ENCODE measurements around the gene NOS3.

DNA sequence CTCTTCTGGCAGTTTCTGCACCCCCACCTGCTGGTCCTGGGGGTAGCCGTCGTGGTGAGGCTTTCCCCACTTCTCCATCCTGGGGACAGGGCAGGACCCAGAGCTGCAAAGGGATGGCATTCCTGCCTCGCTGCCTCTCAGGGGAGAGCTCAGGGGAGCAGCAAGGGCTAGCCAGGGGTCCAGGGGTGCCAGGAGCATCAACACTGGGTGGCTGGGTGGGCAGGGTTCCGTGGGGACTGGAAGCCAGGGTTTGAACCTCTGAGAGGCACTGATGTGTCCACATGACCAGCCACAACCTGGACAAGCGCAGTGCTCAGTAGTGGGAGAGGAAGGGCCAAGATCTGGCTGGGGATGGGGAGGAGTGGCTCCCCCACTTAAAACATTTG is 43.0 kb downstream of the NOS3 start:
- no peak for TF ChIP-seq POLR2A (IDR thresholded peaks at IDR 0.05; ENCODE audit: low read depth, low read length)
- TF ChIP-seq, protein P1, sequence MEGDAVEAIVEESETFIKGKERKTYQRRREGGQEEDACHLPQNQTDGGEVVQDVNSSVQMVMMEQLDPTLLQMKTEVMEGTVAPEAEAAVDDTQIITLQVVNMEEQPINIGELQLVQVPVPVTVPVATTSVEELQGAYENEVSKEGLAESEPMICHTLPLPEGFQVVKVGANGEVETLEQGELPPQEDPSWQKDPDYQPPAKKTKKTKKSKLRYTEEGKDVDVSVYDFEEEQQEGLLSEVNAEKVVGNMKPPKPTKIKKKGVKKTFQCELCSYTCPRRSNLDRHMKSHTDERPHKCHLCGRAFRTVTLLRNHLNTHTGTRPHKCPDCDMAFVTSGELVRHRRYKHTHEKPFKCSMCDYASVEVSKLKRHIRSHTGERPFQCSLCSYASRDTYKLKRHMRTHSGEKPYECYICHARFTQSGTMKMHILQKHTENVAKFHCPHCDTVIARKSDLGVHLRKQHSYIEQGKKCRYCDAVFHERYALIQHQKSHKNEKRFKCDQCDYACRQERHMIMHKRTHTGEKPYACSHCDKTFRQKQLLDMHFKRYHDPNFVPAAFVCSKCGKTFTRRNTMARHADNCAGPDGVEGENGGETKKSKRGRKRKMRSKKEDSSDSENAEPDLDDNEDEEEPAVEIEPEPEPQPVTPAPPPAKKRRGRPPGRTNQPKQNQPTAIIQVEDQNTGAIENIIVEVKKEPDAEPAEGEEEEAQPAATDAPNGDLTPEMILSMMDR (IDR thresholded peaks at IDR 0.05; ENCODE audit: extremely low read depth in 1 of 2, insufficient read depth in 1 of 2, low read depth in 1 of 2, low read length in 2 of 2) = no peak
